Loucy (cell line): ENCODE data around the gene TGDS.

Experiments used
- H2AFZ ChIP-seq: fragments of 200-600 bp; sonication (generic); 2 replicates; pipeline ENCODE4 v1.6.0; 2016; ENCODE audit warnings: antibody characterized with exemption, mild to moderate bottlenecking, low read length, moderate library complexity
- H3F3A ChIP-seq: fragments of 200-600 bp; 2 replicates; pipeline ENCODE4 v1.6.0; 2016; ENCODE audit warnings: antibody characterized with exemption, low read depth, mild to moderate bottlenecking
- H3K27me3 ChIP-seq: fragments of 200-600 bp; sonication (generic); 2 replicates; pipeline ENCODE4 v1.6.1; 2014; ENCODE audit warnings: low read length, mild to moderate bottlenecking; ENCODE audit not compliant: insufficient read depth, poor library complexity, severe bottlenecking
- H3K36me3 ChIP-seq: fragments of 200-600 bp; sonication (generic); 2 replicates; pipeline ENCODE4 v1.6.1; 2016; ENCODE audit warnings: low read length; ENCODE audit not compliant: insufficient read depth
- H3K4me1 ChIP-seq: fragments of 200-600 bp; sonication (generic); 2 replicates; pipeline ENCODE4 v1.5.1; 2014; ENCODE audit warnings: low read length, mild to moderate bottlenecking; ENCODE audit not compliant: insufficient read depth, poor library complexity, severe bottlenecking
- H3K4me2 ChIP-seq: fragments of 200-600 bp; sonication (generic); 2 replicates; pipeline ENCODE4 v1.6.0; 2014; ENCODE audit warnings: antibody characterized with exemption, low read length, low read depth, mild to moderate bottlenecking; ENCODE audit not compliant: poor library complexity, severe bottlenecking
- H3K4me3 ChIP-seq: fragments of 200-600 bp; sonication (generic); 2 replicates; pipeline ENCODE4 v1.5.1; 2014; ENCODE audit warnings: low read length, mild to moderate bottlenecking, mixed read lengths; ENCODE audit not compliant: poor library complexity, severe bottlenecking
- H3K79me2 ChIP-seq: fragments of 200-600 bp; sonication (generic); 2 replicates; pipeline ENCODE4 v1.6.1; 2014; ENCODE audit warnings: low read length; ENCODE audit not compliant: insufficient read depth
- H3K9ac ChIP-seq: fragments of 200-600 bp; sonication (generic); 2 replicates; pipeline ENCODE4 v1.6.0; 2014; ENCODE audit warnings: mild to moderate bottlenecking, low read depth, low read length, moderate library complexity; ENCODE audit not compliant: poor library complexity, severe bottlenecking
- H3K9me2 ChIP-seq: fragments of 200-600 bp; sonication (generic); replicated peaks from 2 replicates; pipeline ENCODE4 v1.6.1; 2016; ENCODE audit warnings: low read depth, low read length, mixed read lengths
- H3K9me3 ChIP-seq: fragments of 200-600 bp; sonication (generic); 2 replicates; pipeline ENCODE4 v1.6.1; 2014; ENCODE audit warnings: mild to moderate bottlenecking, antibody characterized with exemption, low read length, low read depth; ENCODE audit not compliant: insufficient read depth
- H4K20me1 ChIP-seq: fragments of 200-600 bp; sonication (generic); 2 replicates; pipeline ENCODE4 v1.6.0; 2014; ENCODE audit warnings: antibody characterized with exemption, low read length, mild to moderate bottlenecking; ENCODE audit not compliant: insufficient read depth, poor library complexity, severe bottlenecking
- CTCF ChIP-seq: fragments of 200-600 bp; sonication (generic); conservative IDR thresholded peaks from 2 replicates; pipeline ENCODE4 v1.5.1; 2014; ENCODE audit warnings: mild to moderate bottlenecking, antibody characterized with exemption, low read length
- EZH2phosphoT487 ChIP-seq: fragments of 200-600 bp; IDR thresholded peaks from 2 replicates; pipeline ENCODE4 v1.6.1; 2018; ENCODE audit warnings: antibody characterized with exemption, mild to moderate bottlenecking, moderate library complexity, borderline replicate concordance

Gene TGDS

GRCh38 chr13:94601446-94602431 lies 5.8 kb upstream of the TGDS start, which contains the start of gene GPR180:
TSS of gene GPR180 (plus strand) at chr13:94601857. CDS start at chr13:94601928, 71 bp downstream.
- peak within 1 kb of the TSS; percentile 85 for H2AFZ ChIP-seq

DNA sequence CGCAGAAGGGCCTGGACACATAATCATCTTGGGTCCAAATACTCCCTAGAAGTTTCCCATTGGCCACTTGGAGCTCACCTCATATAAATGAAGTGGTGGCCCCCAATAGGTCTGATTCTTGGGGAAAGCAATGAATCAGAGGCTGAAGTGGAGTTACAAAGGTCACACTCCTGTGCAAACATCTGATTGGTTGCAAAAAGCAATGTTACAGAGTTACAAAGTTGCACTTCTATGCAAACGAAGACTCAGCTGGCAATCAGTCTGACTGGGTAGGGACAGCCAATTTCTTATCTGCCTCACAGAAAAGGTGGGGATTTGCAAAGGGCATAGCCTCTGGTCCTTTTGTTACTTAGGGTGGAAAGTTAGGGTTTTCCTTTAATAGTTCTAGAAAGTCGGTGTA lies 3.9 kb upstream of the TGDS start:
- Histone ChIP-seq H3K9ac (no peak overlapping the region), H3K4me1 (peaks cover 22% of the 10 kb centered on the region), H3K4me3 (no peak overlapping the region), H3K27me3 (no peaks in the 10 kb centered on the region), H2AFZ (no peak overlapping the region), H4K20me1 (peaks cover 8% of the 10 kb centered on the region), H3F3A (no peaks in the 10 kb centered on the region; the same call in 1 of the 2 replicates), H3K9me3 (no peaks in the 10 kb centered on the region), H3K79me2 (peaks cover 25% of the 10 kb centered on the region), H3K36me3 (no peaks in the 10 kb centered on the region), H3K9me2 (no peaks in the 10 kb centered on the region), H3K4me2 (no peak overlapping the region)
- no peak for TF ChIP-seq EZH2phosphoT487
- no peak for TF ChIP-seq CTCF

More at GRCh38 chr13:94601446-94602431, 5.8 kb upstream of the TGDS start, which contains the start of gene GPR180:
- no peaks in the 10 kb centered on the region; the same call in 1 of the 2 replicates for H3F3A ChIP-seq
- H3K79me2 ChIP-seq: peaks cover 15% of the 10 kb centered on the region
- H3K27me3 ChIP-seq: no peaks in the 10 kb centered on the region
- H3K9me3 ChIP-seq: no peaks in the 10 kb centered on the region
- H3K9ac ChIP-seq: peak within 1 kb of the TSS; percentile 74
- H3K4me1 ChIP-seq: peaks cover 17% of the 10 kb centered on the region
- H3K36me3 ChIP-seq: no peaks in the 10 kb centered on the region
- no peaks in the 10 kb centered on the region for H3K9me2 ChIP-seq
- H3K4me2 ChIP-seq: peak within 1 kb of the TSS; percentile 77
- peak within 1 kb of the TSS; percentile 89 for H3K4me3 ChIP-seq
- no peaks in the 10 kb centered on the region for H4K20me1 ChIP-seq
- no peak for TF ChIP-seq CTCF
- TF ChIP-seq EZH2phosphoT487: no peak

DNA sequence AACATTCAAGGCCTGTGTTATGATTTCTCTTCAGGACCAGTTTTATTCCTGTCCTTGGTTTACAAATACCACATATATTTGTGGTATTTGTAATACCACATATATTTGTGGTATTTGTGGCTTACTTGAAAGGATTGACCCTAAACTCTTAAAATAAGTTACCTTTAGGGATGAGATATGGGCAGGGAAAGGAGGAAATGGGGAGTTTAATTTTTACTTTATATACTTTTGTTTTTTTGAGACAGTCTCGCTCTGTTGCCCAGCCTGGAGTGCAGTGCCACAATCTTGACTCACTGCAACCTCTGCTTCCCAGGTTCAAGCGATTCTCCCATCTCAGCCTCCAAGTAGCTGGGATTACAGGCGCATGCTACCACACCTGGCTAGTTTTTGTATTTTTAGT lies 2.3 kb upstream of the TGDS start:
- no peaks in the 10 kb centered on the region; the same call in 1 of the 2 replicates for H3F3A ChIP-seq
- no peak overlapping the region for H3K4me2 ChIP-seq
- no peak overlapping the region for H3K9ac ChIP-seq
- no peaks in the 10 kb centered on the region for H3K9me3 ChIP-seq
- TF ChIP-seq CTCF: no peak
- no peak for TF ChIP-seq EZH2phosphoT487
- H3K36me3 ChIP-seq: no peaks in the 10 kb centered on the region
- H3K4me1 ChIP-seq: peaks cover 38% of the 10 kb centered on the region
- no peak overlapping the region for H3K4me3 ChIP-seq
- no peaks in the 10 kb centered on the region for H3K27me3 ChIP-seq
- H3K79me2 ChIP-seq: peaks cover 39% of the 10 kb centered on the region
- peaks cover 17% of the 10 kb centered on the region for H4K20me1 ChIP-seq
- no peaks in the 10 kb centered on the region for H3K9me2 ChIP-seq
- no peak overlapping the region for H2AFZ ChIP-seq
